WTC11 (cell line): Measurements from ENCODE around the gene GPATCH2. TPM values are rescaled to one million over a fixed set of nuclear protein-coding genes. Genes with fewer than 3 reads are reported as not detected.

Experiments
- ATAC-seq: fragments of 200-7000 bp; cut with Tn5 transposase; 2 replicates; pipeline ENCODE4 v1.10.0; 2021; ENCODE audit warnings: mild to moderate bottlenecking, moderate library complexity
- CTCF ChIA-PET: fragments of 300-600 bp; sonication (Branson Sonifier 250); formaldehyde crosslinking; loops from one replicate; lab custom pipeline; 2021; ENCODE audit warnings: antibody characterized with exemption; lab: Charles Lee
- POLR2A ChIA-PET: fragments of 350-600 bp; sonication (Branson Sonifier 250); formaldehyde crosslinking; loops from one replicate; lab custom pipeline; 2021; ENCODE audit warnings: antibody characterized with exemption; lab: Charles Lee
- DNase-seq: peaks from one replicate; pipeline ENCODE4 v3.0.0; 2021; ENCODE audit warnings: low spot score
- H3K27ac Mint-ChIP-seq: 2 replicates; pipeline ENCODE4 v1.8.0; 2021; ENCODE audit warnings: mixed read lengths
- H3K27me3 Mint-ChIP-seq: 2 replicates; pipeline ENCODE4 v1.8.0; 2021; ENCODE audit warnings: low read depth, mild to moderate bottlenecking, moderate library complexity, mixed read lengths
- H3K36me3 Mint-ChIP-seq: 2 replicates; pipeline ENCODE4 v1.8.0; 2021; ENCODE audit warnings: mixed read lengths
- H3K4me1 Mint-ChIP-seq: 2 replicates; pipeline ENCODE4 v1.8.0; 2022; ENCODE audit warnings: mixed read lengths
- H3K4me3 Mint-ChIP-seq: 2 replicates; pipeline ENCODE4 v1.8.0; 2021; ENCODE audit warnings: mild to moderate bottlenecking, moderate library complexity, mixed read lengths
- H3K9me3 Mint-ChIP-seq: 2 replicates; pipeline ENCODE4 v1.8.0; 2021; ENCODE audit warnings: mixed read lengths
- CREM ChIP-seq: sonication (generic); formaldehyde crosslinking; IDR thresholded peaks from 2 replicates; pipeline ENCODE4 v1.8.1; 2022; ENCODE audit warnings: mild to moderate bottlenecking, missing genetic modification reagents, moderate library complexity
- CTCF ChIP-seq: fragments of 200-600 bp; IDR thresholded peaks from 2 replicates; pipeline ENCODE4 v1.8.0; 2022; ENCODE audit warnings: antibody characterized with exemption
- ETV6 ChIP-seq: sonication (generic); formaldehyde crosslinking; IDR thresholded peaks from 2 replicates; pipeline ENCODE4 v1.8.1; 2022; ENCODE audit warnings: mild to moderate bottlenecking, missing genetic modification reagents
- GABPB1 ChIP-seq: sonication (generic); formaldehyde crosslinking; IDR thresholded peaks from 2 replicates; pipeline ENCODE4 v1.8.1; 2023; ENCODE audit warnings: mild to moderate bottlenecking, missing genetic modification reagents
- MXD4 ChIP-seq: fragments of 250-450 bp; sonication (Bioruptor Pico); IDR thresholded peaks from 2 replicates; pipeline ENCODE4 v1.8.0; 2021; ENCODE audit warnings: mild to moderate bottlenecking, moderate library complexity, borderline replicate concordance
- NFATC4 ChIP-seq: fragments of 250-450 bp; sonication (Bioruptor Pico); IDR thresholded peaks from 2 replicates; pipeline ENCODE4 v1.9.0; 2021; ENCODE audit warnings: mild to moderate bottlenecking
- NR2C2 ChIP-seq: sonication (generic); formaldehyde crosslinking; IDR thresholded peaks from 2 replicates; pipeline ENCODE4 v1.8.0; 2022; ENCODE audit warnings: mild to moderate bottlenecking, missing genetic modification reagents
- SOX15 ChIP-seq: fragments of 250-450 bp; sonication (Bioruptor Pico); IDR thresholded peaks from 2 replicates; pipeline ENCODE4 v1.9.0; 2021; ENCODE audit warnings: mild to moderate bottlenecking
- TEAD1 ChIP-seq: sonication (generic); formaldehyde crosslinking; IDR thresholded peaks from 2 replicates; pipeline ENCODE4 v1.8.0; 2022; ENCODE audit warnings: mild to moderate bottlenecking, missing genetic modification reagents
- ZNF232 ChIP-seq: sonication (generic); formaldehyde crosslinking; IDR thresholded peaks from 2 replicates; pipeline ENCODE4 v1.8.0; 2022; ENCODE audit warnings: mild to moderate bottlenecking, missing genetic modification reagents
- ZNF317 ChIP-seq: sonication (generic); formaldehyde crosslinking; IDR thresholded peaks from 2 replicates; pipeline ENCODE4 v1.8.1; 2023; ENCODE audit warnings: low read depth, mild to moderate bottlenecking, moderate library complexity, missing genetic modification reagents, borderline replicate concordance
- ZNF416 ChIP-seq: fragments of 250-450 bp; sonication (Bioruptor Pico); IDR thresholded peaks from 2 replicates; pipeline ENCODE4 v1.9.0; 2021; ENCODE audit warnings: mild to moderate bottlenecking, inconsistent platforms
- total RNA-seq: library from RNA; stranded (reverse); gene quantifications from 3 replicates; pipeline ENCODE4 v1.2.3, GENCODE V29; 2021
- TF ChIP-seq, protein P1 (sequence below): sonication (generic); formaldehyde crosslinking; IDR thresholded peaks from 2 replicates; pipeline ENCODE4 v1.8.0; 2022; ENCODE audit warnings: mild to moderate bottlenecking, missing genetic modification reagents
- TF ChIP-seq, protein P2 (sequence below): sonication (generic); formaldehyde crosslinking; IDR thresholded peaks from 2 replicates; pipeline ENCODE4 v1.8.1; 2023; ENCODE audit warnings: mild to moderate bottlenecking, missing genetic modification reagents, borderline replicate concordance
- TF ChIP-seq, protein P3 (sequence below): fragments of 250-450 bp; sonication (Bioruptor Pico); IDR thresholded peaks from 2 replicates; pipeline ENCODE4 v2.1.2; 2022; ENCODE audit warnings: mild to moderate bottlenecking, moderate library complexity

The GPATCH2 gene
- total RNA-seq, 1 experiment from 2014 or later, result 11.5 TPM

DNA sequence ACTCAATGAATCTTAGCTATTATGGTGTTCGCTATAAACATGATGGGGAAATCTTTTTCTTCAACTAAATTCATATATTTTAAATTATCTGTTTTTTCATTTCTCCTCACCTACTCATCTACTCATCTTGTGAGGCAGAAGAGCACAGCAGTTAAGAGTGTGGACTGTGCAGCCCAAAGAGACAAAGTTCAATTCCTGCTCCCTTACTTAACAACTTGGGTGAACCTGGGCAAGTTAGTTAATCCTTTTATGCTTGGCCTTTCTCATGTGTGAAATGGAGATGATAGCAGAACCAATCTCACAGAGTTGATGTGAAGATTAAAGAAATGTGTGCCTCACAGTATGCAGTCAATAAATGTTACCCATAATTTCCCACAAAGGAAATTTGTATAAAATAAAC is 168.2 kb downstream of the GPATCH2 start:
- Mint-ChIP-seq H3K4me3 (no peak overlapping the region), H3K27ac (no peak overlapping the region), H3K36me3 (peaks cover 16% of the 10 kb centered on the region), H3K9me3 (peaks cover 18% of the 10 kb centered on the region), H3K4me1 (no peaks in the 10 kb centered on the region), H3K27me3 (no peaks in the 10 kb centered on the region)
- POLR2A ChIA-PET, result no interaction called here
- ATAC-seq, result no peak
- DNase-seq, result no peak
- CTCF ChIA-PET, result interaction anchor here (0.6 kb wide), 1 partner anchor 10 kb away, joined by 4 read pairs; no protein-coding TSS in a partner anchor
- TF ChIP-seq ZNF317 (CRISPR knock-in tag), result no peak
- TF ChIP-seq, protein P1, sequence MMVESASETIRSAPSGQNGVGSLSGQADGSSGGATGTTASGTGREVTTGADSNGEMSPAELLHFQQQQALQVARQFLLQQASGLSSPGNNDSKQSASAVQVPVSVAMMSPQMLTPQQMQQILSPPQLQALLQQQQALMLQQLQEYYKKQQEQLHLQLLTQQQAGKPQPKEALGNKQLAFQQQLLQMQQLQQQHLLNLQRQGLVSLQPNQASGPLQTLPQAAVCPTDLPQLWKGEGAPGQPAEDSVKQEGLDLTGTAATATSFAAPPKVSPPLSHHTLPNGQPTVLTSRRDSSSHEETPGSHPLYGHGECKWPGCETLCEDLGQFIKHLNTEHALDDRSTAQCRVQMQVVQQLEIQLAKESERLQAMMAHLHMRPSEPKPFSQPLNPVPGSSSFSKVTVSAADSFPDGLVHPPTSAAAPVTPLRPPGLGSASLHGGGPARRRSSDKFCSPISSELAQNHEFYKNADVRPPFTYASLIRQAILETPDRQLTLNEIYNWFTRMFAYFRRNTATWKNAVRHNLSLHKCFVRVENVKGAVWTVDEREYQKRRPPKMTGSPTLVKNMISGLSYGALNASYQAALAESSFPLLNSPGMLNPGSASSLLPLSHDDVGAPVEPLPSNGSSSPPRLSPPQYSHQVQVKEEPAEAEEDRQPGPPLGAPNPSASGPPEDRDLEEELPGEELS (CRISPR knock-in tag), result no peak
- TF ChIP-seq SOX15 (CRISPR knock-in tag), result no peak
- TF ChIP-seq GABPB1 (CRISPR knock-in tag), result no peak
- no peak for TF ChIP-seq NFATC4
- TF ChIP-seq ETV6 (CRISPR knock-in tag), result no peak
- no peak for TF ChIP-seq ZNF232 (CRISPR knock-in tag)

- H3K36me3 Mint-ChIP-seq, result peaks cover 16% of the 10 kb centered on the region
- ChIA-PET CTCF (no interaction called here), POLR2A (no interaction called here)
- TF ChIP-seq ETV6 (CRISPR knock-in tag) (no peak), TEAD1 (CRISPR knock-in tag) (no peak), ZNF317 (CRISPR knock-in tag) (no peak)
- TF ChIP-seq, protein P2, sequence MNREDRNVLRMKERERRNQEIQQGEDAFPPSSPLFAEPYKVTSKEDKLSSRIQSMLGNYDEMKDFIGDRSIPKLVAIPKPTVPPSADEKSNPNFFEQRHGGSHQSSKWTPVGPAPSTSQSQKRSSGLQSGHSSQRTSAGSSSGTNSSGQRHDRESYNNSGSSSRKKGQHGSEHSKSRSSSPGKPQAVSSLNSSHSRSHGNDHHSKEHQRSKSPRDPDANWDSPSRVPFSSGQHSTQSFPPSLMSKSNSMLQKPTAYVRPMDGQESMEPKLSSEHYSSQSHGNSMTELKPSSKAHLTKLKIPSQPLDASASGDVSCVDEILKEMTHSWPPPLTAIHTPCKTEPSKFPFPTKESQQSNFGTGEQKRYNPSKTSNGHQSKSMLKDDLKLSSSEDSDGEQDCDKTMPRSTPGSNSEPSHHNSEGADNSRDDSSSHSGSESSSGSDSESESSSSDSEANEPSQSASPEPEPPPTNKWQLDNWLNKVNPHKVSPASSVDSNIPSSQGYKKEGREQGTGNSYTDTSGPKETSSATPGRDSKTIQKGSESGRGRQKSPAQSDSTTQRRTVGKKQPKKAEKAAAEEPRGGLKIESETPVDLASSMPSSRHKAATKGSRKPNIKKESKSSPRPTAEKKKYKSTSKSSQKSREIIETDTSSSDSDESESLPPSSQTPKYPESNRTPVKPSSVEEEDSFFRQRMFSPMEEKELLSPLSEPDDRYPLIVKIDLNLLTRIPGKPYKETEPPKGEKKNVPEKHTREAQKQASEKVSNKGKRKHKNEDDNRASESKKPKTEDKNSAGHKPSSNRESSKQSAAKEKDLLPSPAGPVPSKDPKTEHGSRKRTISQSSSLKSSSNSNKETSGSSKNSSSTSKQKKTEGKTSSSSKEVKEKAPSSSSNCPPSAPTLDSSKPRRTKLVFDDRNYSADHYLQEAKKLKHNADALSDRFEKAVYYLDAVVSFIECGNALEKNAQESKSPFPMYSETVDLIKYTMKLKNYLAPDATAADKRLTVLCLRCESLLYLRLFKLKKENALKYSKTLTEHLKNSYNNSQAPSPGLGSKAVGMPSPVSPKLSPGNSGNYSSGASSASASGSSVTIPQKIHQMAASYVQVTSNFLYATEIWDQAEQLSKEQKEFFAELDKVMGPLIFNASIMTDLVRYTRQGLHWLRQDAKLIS (CRISPR knock-in tag), result no peak
- peaks cover 18% of the 10 kb centered on the region for H3K9me3 Mint-ChIP-seq
- ATAC-seq (no peak), DNase-seq (no peak)
- no peaks in the 10 kb centered on the region for H3K27me3 Mint-ChIP-seq
- peaks cover 3% of the 10 kb centered on the region; the same call in 1 of the 2 replicates for H3K4me1 Mint-ChIP-seq
- H3K4me3 Mint-ChIP-seq, result no peak overlapping the region
- no peak overlapping the region for H3K27ac Mint-ChIP-seq
Measured at GRCh38 chr1:217462159-217462558, 168.7 kb downstream of the GPATCH2 start.

GRCh38 chr1:217457016-217457415 is 173.9 kb downstream of the GPATCH2 start:
- Mint-ChIP-seq H3K4me1 (peaks cover 5% of the 10 kb centered on the region; the same call in 1 of the 2 replicates), H3K36me3 (no peaks in the 10 kb centered on the region), H3K9me3 (no peaks in the 10 kb centered on the region), H3K27ac (no peak overlapping the region), H3K27me3 (no peaks in the 10 kb centered on the region), H3K4me3 (no peak overlapping the region)
- no peak for TF ChIP-seq MXD4 (CRISPR knock-in tag)
- TF ChIP-seq ZNF416 (CRISPR knock-in tag), result no peak
- no peak for TF ChIP-seq GABPB1 (CRISPR knock-in tag)
- TF ChIP-seq, protein P3, sequence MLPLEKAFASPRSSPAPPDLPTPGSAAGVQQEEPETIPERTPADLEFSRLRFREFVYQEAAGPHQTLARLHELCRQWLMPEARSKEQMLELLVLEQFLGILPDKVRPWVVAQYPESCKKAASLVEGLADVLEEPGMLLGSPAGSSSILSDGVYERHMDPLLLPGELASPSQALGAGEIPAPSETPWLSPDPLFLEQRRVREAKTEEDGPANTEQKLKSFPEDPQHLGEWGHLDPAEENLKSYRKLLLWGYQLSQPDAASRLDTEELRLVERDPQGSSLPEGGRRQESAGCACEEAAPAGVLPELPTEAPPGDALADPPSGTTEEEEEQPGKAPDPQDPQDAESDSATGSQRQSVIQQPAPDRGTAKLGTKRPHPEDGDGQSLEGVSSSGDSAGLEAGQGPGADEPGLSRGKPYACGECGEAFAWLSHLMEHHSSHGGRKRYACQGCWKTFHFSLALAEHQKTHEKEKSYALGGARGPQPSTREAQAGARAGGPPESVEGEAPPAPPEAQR (CRISPR knock-in tag), result no peak
- no peak for TF ChIP-seq CREM
- TF ChIP-seq CTCF, result no peak
- no peak for TF ChIP-seq NR2C2 (CRISPR knock-in tag)
- DNase-seq (no peak), ATAC-seq (no peak)
- ChIA-PET CTCF (no interaction called here), POLR2A (no interaction called here)
